GM21515 (cell line): ENCODE measurements around the gene AEBP2.

ENCODE experiments used
- ATAC-seq: cut with Tn5 transposase; IDR thresholded peaks from one replicate; pipeline ENCODE4 v1.9.1; 2021; ENCODE audit not compliant: unreplicated experiment

AEBP2 gene

GRCh38 chr12:19498099-19498498, 58.8 kb downstream of the AEBP2 start:
- no peak for ATAC-seq

DNA sequence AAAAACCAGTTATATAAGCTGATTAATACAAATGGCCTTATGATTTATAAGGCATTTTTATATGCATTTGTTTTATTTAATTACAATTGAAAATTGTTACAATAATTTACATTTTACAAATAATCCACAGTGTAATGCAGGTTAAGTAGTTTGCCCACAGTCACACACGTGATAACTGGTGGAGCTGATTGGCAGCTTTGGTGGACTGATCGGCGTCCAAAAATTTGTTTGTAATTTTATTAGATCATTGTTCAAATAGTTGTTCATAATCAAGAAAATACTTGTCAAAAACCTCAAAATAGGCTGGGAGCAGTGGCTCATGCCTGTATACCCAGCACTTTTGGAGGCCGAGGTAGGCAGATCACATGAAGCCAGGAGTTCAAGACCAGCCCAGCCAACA, 59.7 kb downstream of the AEBP2 start:
- ATAC-seq, result no peak

DNA sequence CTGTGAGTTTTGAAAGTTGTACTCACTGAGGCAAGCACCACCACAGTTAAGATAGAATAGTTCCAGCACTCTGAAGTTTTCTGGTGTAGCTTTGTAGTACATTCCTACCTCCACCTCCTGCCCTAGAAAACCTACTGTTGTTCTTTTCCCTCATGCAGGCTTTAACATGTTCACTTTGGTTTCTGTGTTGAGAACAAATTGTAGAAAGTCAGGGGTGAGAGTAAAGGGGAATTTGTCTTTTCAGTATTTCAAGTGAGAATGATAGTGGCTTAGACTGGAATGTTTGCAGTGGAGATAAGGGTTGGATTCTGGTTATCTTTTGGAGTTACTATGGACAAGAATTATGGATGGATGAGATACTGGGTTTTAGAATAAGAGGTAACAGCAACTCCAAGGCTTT, 67.2 kb downstream of the AEBP2 start:
- no peak for ATAC-seq

DNA sequence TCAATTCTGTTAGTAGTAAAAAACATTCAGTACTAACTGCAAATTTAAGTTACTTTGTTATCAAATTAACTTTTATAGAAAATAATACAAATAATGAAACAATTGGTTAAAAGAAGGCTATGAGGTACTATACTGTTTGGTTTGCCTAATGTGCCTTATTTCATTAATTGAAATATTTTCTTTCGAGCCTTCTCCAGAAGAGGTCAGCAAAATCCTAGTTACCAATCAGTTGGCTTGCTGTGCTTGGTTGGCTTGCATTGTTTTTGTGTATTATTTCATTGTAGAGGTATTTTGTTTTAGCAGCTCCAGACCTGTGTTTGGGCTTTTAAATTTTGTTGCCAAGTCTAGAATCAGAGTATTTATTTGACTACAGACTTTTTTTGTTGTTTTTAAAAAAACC, 68.5 kb downstream of the AEBP2 start:
- no peak for ATAC-seq

GRCh38 chr12:19510461-19510860, 71.2 kb downstream of the AEBP2 start:
- ATAC-seq, result no peak

DNA sequence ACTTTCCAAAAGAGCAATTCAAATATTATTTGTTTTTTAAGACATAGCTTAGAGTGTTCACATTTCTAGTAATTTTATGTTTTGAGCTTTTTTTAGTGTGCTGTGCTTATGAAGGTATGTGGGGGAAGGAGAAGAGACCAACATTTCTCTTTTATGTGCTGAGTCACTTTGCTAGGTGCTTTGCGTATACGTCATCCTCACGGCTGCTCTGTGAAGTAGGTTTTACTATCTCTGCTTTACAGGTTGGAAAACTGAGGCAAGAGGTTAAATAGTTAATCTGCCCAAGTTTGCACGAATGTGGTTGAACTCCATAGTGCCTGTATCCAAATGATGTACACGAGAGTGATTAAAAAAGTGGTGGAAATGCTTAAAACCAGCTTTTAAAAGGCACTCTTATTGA, 75.9 kb downstream of the AEBP2 start:
- no peak for ATAC-seq

GRCh38 chr12:19517583-19517982, 78.3 kb downstream of the AEBP2 start:
- no peak for ATAC-seq

- ATAC-seq, result no peak
These were observed 78.9 kb downstream of the AEBP2 start for GRCh38 chr12:19518209-19518608.

DNA sequence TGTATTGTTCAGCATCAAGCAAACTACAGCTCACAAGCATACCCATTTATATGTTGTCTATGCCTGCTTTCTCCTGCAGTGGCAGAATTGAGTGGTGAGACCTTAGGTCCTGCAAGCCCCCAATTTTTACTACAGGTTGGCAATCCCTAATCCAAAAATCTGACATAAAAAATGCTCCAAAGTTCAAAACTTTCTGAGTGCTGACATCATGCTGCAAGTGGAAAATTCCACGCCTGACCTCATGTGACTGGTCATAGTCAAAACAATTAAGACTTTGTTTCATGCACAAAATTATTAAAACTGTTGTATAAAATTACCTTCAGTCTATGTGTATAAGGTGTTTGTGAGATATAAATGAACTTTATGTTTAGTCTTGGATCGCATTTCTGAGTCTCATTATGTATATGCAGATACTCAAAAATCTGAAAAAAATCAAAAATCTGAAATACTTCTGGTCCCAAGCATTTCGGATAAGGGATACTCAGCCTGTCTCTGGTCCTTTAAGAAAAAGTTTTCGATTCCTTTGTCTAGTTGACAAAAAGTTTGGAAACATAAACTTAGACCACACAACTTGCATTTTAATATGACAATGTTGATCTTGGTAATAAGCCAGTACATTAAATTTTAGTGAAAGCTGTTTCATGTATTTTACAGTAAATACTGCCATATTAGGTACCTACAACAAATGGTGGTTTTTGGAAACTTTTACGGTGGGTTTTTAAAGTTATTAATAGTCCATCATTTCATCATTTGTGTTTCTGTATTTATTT, 81.5 kb downstream of the AEBP2 start:
- no peak for ATAC-seq

DNA sequence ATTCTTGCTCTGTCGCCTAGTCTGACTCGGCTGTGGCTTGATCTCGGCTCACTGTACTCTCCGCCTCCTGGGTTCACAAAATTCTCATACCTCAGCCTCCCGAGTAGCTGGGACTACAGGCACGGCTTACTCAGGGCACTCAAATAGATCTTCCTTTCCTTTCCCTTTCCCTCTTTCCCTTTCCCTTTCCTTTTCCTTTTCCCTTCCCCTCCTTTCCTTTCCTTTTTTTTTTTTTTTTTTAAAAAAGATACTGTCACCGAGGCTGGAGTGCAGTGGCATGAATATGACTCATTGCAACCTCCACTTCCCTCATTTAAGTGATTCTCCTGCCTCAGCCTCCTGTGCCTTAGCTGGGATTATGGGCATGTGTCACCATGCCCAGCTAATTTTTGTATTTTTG, 86.0 kb downstream of the AEBP2 start:
- ATAC-seq, result no peak

DNA sequence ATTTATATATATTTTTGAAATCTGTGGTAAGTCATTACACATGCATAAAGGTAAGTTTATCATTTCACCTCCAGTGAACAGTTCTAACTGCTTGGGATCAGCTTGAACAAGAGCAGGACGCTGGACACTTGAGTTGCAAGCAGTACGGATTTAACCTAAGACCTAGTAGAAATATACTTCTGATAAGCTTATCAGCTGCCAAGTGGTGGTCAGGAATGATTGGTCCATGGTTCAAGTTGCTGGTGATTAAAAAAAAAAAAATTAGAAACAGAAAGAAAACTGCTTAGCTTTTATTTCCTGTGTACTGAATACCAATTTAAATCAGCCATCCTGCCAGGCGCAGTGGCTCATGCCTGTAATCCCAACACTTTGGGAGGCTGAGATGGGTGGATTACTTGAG, 88.6 kb downstream of the AEBP2 start:
- ATAC-seq, result no peak

GRCh38 chr12:19528750-19529149, 89.5 kb downstream of the AEBP2 start:
- ATAC-seq, result no peak

- ATAC-seq, result no peak
These were observed 90.8 kb downstream of the AEBP2 start for GRCh38 chr12:19529951-19530636.

- ATAC-seq, result no peak
These were observed 91.3 kb downstream of the AEBP2 start for GRCh38 chr12:19530637-19531023.

DNA sequence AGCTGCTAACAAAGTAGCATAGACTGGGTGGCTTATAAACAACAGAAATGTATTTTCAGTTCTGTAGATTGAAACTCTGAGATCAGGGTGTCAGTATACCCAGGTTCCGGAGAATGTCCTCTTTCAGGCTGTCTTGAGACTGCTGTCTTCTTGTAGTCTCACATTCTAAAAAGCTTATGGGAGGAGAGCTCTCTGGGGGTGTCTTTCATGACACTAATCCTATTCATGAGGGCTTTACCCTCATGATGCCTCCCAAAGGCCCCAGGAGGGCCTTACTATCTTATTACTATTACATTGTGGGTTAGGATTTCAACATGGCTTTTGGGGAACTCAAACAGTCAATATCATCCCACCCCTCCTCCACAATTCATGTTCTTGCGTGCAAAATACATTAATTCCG, 94.3 kb downstream of the AEBP2 start:
- no peak for ATAC-seq

DNA sequence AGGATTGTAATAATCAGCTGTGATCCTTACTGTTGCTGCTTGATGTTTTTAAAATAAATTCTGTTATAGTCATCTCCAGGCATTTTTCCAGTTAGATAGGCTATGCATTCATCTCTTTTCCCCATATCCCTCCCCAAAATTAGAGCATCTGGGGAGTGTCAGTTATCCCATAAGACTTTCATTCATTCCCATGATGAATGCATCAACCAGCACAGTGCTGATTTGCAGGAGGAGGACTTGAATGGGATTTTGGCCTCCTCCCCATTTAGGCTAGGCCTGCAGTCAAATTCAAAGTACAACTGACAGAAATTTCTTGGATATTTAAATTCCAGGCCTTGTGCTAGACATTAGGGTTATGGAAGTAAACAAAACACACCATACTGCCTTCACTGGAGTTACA, 99.8 kb downstream of the AEBP2 start:
- no peak for ATAC-seq

GRCh38 chr12:19539836-19540235, 100.5 kb downstream of the AEBP2 start:
- no peak for ATAC-seq

GRCh38 chr12:19542606-19543005, 103.3 kb downstream of the AEBP2 start:
- no peak for ATAC-seq

DNA sequence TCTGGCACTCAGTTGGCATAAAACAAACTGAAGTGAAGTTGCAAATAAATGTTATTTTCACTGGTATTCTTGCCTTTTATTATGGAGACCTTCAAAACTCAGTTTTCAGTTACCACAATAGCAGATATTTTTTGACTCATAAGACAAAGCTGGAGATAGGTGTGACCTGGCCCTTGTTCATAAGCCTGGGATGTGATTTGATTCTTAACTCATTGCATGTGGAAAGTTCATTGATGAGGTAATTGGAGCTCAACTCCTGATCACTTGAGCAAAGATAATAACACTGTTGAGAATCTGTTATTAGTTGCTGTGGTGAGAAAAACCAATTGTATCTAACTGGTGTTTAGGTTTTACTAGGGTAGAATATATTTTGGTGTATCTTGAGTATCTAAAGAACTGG, 105.1 kb downstream of the AEBP2 start:
- ATAC-seq, result no peak

GRCh38 chr12:19545301-19545700, 106.0 kb downstream of the AEBP2 start:
- no peak for ATAC-seq

GRCh38 chr12:19546027-19546426, 106.7 kb downstream of the AEBP2 start:
- ATAC-seq, result no peak

- ATAC-seq, result no peak
These were observed 107.4 kb downstream of the AEBP2 start for GRCh38 chr12:19546611-19547162.
